HG02870 (cell line): ENCODE data around the gene PAPLN.

Experiments used
- ATAC-seq: cut with Tn5 transposase; IDR thresholded peaks from one replicate; pipeline ENCODE4 v1.9.1; 2021; ENCODE audit warnings: mild to moderate bottlenecking, moderate library complexity; ENCODE audit not compliant: unreplicated experiment

Gene PAPLN

GRCh38 chr14:73258845-73259611 lies 21.7 kb downstream of the PAPLN start:
- no peak for ATAC-seq

- no peak for ATAC-seq
These were observed 22.5 kb downstream of the PAPLN start for GRCh38 chr14:73259837-73260236.

- no peak for ATAC-seq
These were observed 23.3 kb downstream of the PAPLN start for GRCh38 chr14:73260574-73260973.

GRCh38 chr14:73261075-73261474 lies 23.8 kb downstream of the PAPLN start:
- no peak for ATAC-seq

- no peak for ATAC-seq
These were observed 24.5 kb downstream of the PAPLN start for GRCh38 chr14:73261520-73262426.

GRCh38 chr14:73262427-73263183 lies 25.3 kb downstream of the PAPLN start:
- ATAC-seq: no peak

GRCh38 chr14:73263606-73264005 lies 26.3 kb downstream of the PAPLN start:
- no peak for ATAC-seq

GRCh38 chr14:73264080-73264884 lies 27.0 kb downstream of the PAPLN start:
- no peak for ATAC-seq

GRCh38 chr14:73264885-73265720 lies 27.8 kb downstream of the PAPLN start:
- ATAC-seq: no peak

GRCh38 chr14:73265721-73266046 lies 28.4 kb downstream of the PAPLN start:
- no peak for ATAC-seq

GRCh38 chr14:73266317-73266716 lies 29.0 kb downstream of the PAPLN start:
- ATAC-seq: no peak

GRCh38 chr14:73267474-73267873 lies 30.2 kb downstream of the PAPLN start:
- ATAC-seq: no peak

GRCh38 chr14:73269729-73270531 lies 32.6 kb downstream of the PAPLN start:
- no peak for ATAC-seq

GRCh38 chr14:73272393-73272792 lies 35.1 kb downstream of the PAPLN start:
- no peak for ATAC-seq

GRCh38 chr14:73273799-73274198 lies 36.5 kb downstream of the PAPLN start:
- ATAC-seq: no peak

- no peak for ATAC-seq
These were observed 39.5 kb downstream of the PAPLN start for GRCh38 chr14:73276836-73277235.

GRCh38 chr14:73277376-73277775 lies 40.1 kb downstream of the PAPLN start:
- ATAC-seq: no peak

GRCh38 chr14:73280903-73281302 lies 43.6 kb downstream of the PAPLN start:
- ATAC-seq: no peak
